OCI-LY3 (cell line): ENCODE data around the gene XKR7.

Experiments
- H2AFZ ChIP-seq: fragments of 200-600, 300-600 bp; shearing (Covaris generic); 2 replicates; pipeline ENCODE4 v1.6.0; 2014; ENCODE audit warnings: antibody characterized with exemption, low read depth, low read length
- H3K27ac ChIP-seq: fragments of 200-600, 300-600 bp; sonication (generic); 2 replicates; pipeline ENCODE4 v1.5.1; 2014; ENCODE audit warnings: mild to moderate bottlenecking, low read length, moderate library complexity, mixed read lengths
- H3K27me3 ChIP-seq: fragments of 200-600, 300-600 bp; sonication (generic); 2 replicates; pipeline ENCODE4 v1.6.1; 2014; ENCODE audit warnings: low read depth, low read length, mixed read lengths
- H3K36me3 ChIP-seq: fragments of 200-600, 300-600 bp; sonication (generic); replicated peaks from 2 replicates; pipeline ENCODE3; 2014; ENCODE audit warnings: low read depth, low read length, mixed read lengths
- H3K4me1 ChIP-seq: fragments of 300-600, 200-600 bp; sonication (generic); 2 replicates; pipeline ENCODE4 v1.6.1; 2014; ENCODE audit warnings: low read length, mixed read lengths
- H3K4me2 ChIP-seq: fragments of 200-600, 300-600 bp; sonication (generic); 2 replicates; pipeline ENCODE4 v1.6.1; 2014; ENCODE audit warnings: low read length, mixed read lengths
- H3K4me3 ChIP-seq: fragments of 300-600, 200-600 bp; sonication (generic); 2 replicates; pipeline ENCODE4 v1.5.1; 2014; ENCODE audit warnings: antibody characterized with exemption, mild to moderate bottlenecking, low read length, moderate library complexity
- H3K79me2 ChIP-seq: fragments of 300-600, 200-600 bp; shearing (Covaris generic); 2 replicates; pipeline ENCODE4 v1.6.1; 2014; ENCODE audit warnings: mild to moderate bottlenecking, low read length, mixed read lengths
- H3K9ac ChIP-seq: fragments of 300-600, 200-600 bp; shearing (Covaris generic); 2 replicates; pipeline ENCODE4 v1.6.0; 2014; ENCODE audit warnings: mild to moderate bottlenecking, low read length, moderate library complexity
- H3K9me3 ChIP-seq: fragments of 200-600, 300-600 bp; shearing (Covaris generic); 2 replicates; pipeline ENCODE4 v1.6.1; 2014; ENCODE audit warnings: low read length, mixed read lengths; ENCODE audit not compliant: insufficient read depth
- H4K20me1 ChIP-seq: fragments of 200-600, 300-600 bp; sonication (generic); 2 replicates; pipeline ENCODE4 v1.6.1; 2016; ENCODE audit warnings: low read length, mixed read lengths; ENCODE audit not compliant: insufficient read depth
- CTCF ChIP-seq: fragments of 200-600, 300-600 bp; sonication (generic); IDR thresholded peaks from 2 replicates; pipeline ENCODE4 v1.5.1; 2014; ENCODE audit warnings: antibody characterized with exemption, low read length, low read depth
- EZH2phosphoT487 ChIP-seq: fragments of 200-600 bp; shearing (Covaris generic); IDR thresholded peaks from 2 replicates; pipeline ENCODE4 v1.6.1; 2018; ENCODE audit warnings: antibody characterized with exemption, mixed run types, low read depth

XKR7 gene

DNA sequence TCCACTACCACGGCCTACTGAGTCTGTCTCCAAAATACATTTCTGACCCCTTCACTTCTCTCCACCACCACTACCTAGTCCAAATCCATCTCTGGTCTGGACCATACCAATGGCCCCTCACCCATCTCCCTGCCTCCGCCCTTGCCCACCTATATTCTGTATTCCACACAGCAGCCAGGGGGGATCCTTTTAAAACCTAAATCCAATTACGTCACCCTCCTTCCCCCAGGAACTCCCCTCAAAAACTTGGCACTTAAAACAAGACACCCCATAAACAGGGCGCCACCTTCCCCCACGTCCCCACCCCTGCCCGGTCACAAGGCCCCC is 16.8 kb upstream of the XKR7 start:
- Histone ChIP-seq H3K9ac (peak overlapping the region; percentile 95), H3K36me3 (peaks cover 42% of the 10 kb centered on the region), H3K27ac (peak overlapping the region; percentile 39), H3K4me1 (peaks cover 18% of the 10 kb centered on the region), H2AFZ (0 out of 2 replicates have a peak overlapping the region, but pooled peaks have one; percentile 28), H4K20me1 (peaks cover 17% of the 10 kb centered on the region), H3K27me3 (no peaks in the 10 kb centered on the region), H3K79me2 (peaks cover 38% of the 10 kb centered on the region), H3K4me3 (peak overlapping the region; percentile 94), H3K9me3 (no peaks in the 10 kb centered on the region), H3K4me2 (peak overlapping the region; percentile 99)
- TF ChIP-seq EZH2phosphoT487 (no peak), CTCF (no peak)

DNA sequence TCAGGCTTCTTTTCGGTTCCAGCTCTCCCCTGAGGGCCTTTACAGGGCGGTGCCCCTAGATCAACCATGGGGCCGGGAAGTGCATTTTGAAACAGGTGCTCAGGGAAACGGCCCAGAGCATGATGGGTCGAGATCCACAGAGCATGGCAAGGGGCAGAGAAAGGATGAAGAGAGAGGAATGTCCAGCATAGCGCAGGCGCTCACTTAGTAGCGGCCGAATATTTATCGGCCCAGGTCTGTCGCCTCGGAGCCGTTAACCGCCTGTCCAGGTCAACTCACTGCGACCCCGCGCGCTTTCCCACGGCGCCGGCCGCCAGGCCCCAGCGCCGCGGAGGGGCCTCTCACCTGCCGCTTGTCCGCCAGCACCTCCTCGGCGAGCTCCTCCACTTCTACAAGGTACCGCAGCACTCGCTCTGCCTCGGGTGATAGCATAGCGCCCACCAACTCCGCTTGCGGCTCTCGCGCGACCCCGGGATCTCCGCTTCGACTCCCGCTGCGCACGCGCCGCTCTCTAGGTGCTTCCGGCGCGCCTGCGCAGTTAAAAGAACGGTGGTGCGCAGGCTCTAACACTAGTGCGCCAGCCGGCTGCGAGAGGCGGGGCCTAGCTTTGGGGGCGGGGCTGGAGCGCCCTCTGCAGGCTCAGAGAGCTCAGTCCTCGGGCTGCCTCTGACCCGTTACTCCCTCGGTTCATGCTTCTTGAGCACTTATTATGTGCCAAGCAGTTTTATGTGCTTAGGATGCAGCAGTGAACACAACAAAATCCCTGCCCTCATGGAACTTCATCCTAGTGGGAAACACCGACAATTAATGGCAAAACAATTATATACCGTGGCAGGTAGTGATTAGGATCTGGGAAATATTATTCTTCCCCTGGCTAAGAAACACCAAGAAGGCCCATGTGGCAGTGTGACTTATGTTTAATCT is 16.2 kb upstream of the XKR7 start, which contains the start of gene PDRG1:
Gene PDRG1, minus strand, starts transcription at position 517 of the 924 bp plus-strand sequence. Its CDS starts 85 bp downstream, at position 432.
- H3K36me3 ChIP-seq, result peaks cover 36% of the 10 kb centered on the region
- TF ChIP-seq CTCF (peak; percentile 94), EZH2phosphoT487 (no peak)
- peaks cover 17% of the 10 kb centered on the region for H4K20me1 ChIP-seq
- H3K4me3 ChIP-seq, result peak within 1 kb of the TSS; percentile 94
- peak within 1 kb of the TSS; percentile 95 for H3K9ac ChIP-seq
- H3K27me3 ChIP-seq, result no peaks in the 10 kb centered on the region
- peak within 1 kb of the TSS; percentile 39 for H3K27ac ChIP-seq
- H3K4me1 ChIP-seq, result peaks cover 24% of the 10 kb centered on the region
- H3K4me2 ChIP-seq, result peak within 1 kb of the TSS; percentile 99
- H3K79me2 ChIP-seq, result peaks cover 38% of the 10 kb centered on the region
- peak within 1 kb of the TSS; percentile 28; the same call in 1 of the 2 replicates for H2AFZ ChIP-seq
- no peaks in the 10 kb centered on the region for H3K9me3 ChIP-seq

DNA sequence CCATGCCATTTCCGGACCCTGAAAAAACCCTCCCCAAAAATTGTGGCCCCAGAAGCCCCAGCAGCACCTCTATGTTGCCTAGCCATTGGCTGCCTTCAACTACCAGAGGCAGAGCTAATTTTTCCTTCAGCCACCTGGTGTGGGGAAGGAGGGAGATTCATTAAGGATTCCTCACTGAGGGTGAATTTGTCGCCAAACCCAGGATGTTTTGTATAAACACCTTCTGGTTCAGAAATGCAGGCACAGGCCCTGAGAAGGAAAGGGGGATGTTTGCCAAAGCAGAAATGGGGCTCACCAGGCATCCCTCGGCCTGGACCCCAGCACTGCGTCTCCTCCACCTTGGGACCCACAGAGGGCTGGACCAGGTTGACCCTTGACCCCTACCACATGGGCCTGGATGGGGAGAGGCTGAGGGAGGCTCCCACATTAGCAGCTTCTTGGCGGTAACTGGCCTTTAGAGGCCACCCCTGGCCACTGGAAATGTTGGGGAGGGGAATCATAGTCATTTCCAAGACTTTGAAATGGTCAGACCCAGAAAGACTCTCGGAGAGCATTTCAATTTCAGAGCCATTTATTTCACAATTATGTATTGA is 14.3 kb upstream of the XKR7 start:
- H3K36me3 ChIP-seq, result peaks cover 18% of the 10 kb centered on the region
- no peaks in the 10 kb centered on the region for H3K27me3 ChIP-seq
- H2AFZ ChIP-seq, result no peak overlapping the region
- H4K20me1 ChIP-seq, result peaks cover 17% of the 10 kb centered on the region
- no peak for TF ChIP-seq EZH2phosphoT487
- TF ChIP-seq CTCF, result no peak
- H3K79me2 ChIP-seq, result peaks cover 30% of the 10 kb centered on the region
- H3K4me2 ChIP-seq, result no peak overlapping the region
- no peak overlapping the region for H3K9ac ChIP-seq
- no peak overlapping the region for H3K27ac ChIP-seq
- no peaks in the 10 kb centered on the region for H3K9me3 ChIP-seq
- H3K4me3 ChIP-seq, result no peak overlapping the region
- peaks cover 35% of the 10 kb centered on the region for H3K4me1 ChIP-seq

- H3K79me2 ChIP-seq, result peaks cover 24% of the 10 kb centered on the region
- TF ChIP-seq CTCF (no peak), EZH2phosphoT487 (no peak)
- no peak overlapping the region for H3K9ac ChIP-seq
- H4K20me1 ChIP-seq, result peaks cover 17% of the 10 kb centered on the region
- no peak overlapping the region for H2AFZ ChIP-seq
- H3K27ac ChIP-seq, result no peak overlapping the region
- H3K36me3 ChIP-seq, result peaks cover 12% of the 10 kb centered on the region
- H3K4me1 ChIP-seq, result peaks cover 35% of the 10 kb centered on the region
- H3K4me2 ChIP-seq, result no peak overlapping the region
- no peak overlapping the region for H3K4me3 ChIP-seq
- no peaks in the 10 kb centered on the region for H3K9me3 ChIP-seq
- H3K27me3 ChIP-seq, result no peaks in the 10 kb centered on the region
Measured at GRCh38 chr20:31954500-31954899, 13.5 kb upstream of the XKR7 start.
